NOMO-1 treated with DMSO at 0.1 percent for 48 hours (cell line): Measurements from ENCODE around the gene TCEANC2.
A peak's percentile ranks its signal among the peaks of the same experiment; 100 is the strongest.

ENCODE experiments used
- DNase-seq: peaks from one replicate; lab custom pipeline; 2025; ENCODE audit not compliant: unreplicated experiment; lab: John Stamatoyannopoulos, UW

TCEANC2 gene

GRCh38 chr1:54112705-54113368 lies 59.4 kb downstream of the TCEANC2 start:
- DNase-seq = no peak

DNA sequence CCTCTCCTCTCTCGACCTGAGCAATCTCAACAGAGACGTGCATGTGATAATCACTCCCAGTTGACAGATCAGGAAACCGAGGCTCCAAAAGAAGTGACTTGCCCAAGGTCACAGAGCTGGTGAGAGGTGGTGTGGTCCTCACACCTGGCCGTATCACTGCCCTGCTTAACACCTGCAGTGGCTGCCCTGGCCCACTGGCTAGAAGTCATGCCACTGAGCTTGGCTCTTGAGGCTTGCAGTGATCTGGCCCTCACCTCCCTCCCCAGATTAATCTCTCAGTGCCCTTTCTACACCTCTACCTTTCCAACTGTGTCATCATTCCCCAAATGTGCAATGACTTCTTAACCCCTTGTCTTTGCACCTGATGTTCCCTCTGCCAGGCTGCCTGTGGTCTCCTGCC lies 60.6 kb downstream of the TCEANC2 start:
- no peak for DNase-seq

DNA sequence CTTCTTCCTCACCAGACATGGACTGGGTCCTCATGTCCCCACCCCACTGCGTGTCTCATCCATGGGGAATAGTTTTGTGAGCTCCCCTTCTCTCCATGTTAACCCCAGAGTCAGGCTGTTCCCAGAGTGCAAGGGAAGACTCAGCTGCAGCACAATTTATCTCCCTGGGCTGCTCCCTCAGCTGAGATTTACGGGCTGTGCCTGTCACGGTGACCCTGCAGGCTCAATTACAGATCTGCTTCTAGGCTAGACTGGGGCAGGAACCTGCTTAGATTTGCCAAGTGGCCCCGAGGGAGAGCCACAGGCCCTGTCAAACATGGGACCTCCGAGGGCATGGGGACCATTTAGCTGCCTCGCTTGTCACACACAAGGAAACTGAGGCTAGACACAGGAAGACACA lies 61.5 kb downstream of the TCEANC2 start:
- DNase-seq = no peak

- DNase-seq = no peak
These were observed 62.1 kb downstream of the TCEANC2 start for GRCh38 chr1:54115520-54115919.

DNA sequence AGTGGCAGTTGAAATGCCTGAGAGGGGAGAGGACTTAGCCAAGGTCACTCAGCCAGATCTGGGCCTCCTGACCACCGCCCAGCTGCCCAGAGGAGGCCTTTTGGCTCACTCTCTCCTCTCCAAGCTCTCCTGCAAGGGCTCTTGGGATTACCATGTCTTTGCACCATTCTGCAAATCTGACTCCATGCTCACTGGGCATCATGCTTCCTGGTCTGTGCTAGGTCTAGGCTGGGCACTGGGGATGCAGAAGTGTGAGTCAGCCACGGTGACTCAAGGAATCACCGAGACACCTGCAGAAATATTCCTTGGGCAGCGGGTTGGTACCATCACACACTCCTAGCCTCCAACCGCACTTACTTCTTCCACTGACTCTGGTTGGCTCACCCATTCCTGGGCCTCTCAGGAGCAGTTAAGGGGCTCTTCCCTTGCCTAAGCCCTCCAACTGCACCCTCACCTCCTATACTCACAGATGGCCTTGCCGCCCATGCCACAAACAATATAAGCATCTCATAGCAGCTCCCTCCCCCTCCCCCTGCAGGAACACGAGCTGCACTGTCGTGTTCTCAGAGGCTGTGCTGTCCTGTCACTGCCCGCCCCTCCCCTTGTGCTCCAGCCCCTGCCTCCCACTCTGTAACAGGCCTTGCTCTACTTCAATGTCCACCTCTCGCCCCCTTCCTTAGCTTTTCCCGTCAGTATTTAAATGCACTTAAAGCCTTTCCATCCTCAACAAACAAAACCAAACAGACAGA lies 64.6 kb downstream of the TCEANC2 start:
- DNase-seq = no peak

DNA sequence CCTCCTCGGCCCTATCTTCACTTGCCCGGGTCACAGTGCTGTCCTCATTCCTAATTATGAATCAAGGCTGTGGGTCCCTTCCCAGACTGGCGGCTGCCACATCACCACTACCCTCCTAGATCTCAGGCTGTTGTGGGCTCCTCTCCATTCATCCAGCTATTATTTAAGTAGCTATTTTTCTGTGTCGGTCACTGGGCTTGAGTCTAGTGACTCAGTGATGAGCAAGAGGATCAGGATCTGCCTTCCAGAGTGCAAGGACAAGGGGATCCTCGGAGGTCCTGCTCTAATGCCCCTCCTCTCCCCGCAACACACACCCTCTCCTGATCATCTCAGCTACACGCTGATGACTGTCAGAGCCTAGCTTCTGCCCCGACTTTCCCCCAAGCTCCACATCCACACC lies 65.3 kb downstream of the TCEANC2 start:
- no peak for DNase-seq

DNA sequence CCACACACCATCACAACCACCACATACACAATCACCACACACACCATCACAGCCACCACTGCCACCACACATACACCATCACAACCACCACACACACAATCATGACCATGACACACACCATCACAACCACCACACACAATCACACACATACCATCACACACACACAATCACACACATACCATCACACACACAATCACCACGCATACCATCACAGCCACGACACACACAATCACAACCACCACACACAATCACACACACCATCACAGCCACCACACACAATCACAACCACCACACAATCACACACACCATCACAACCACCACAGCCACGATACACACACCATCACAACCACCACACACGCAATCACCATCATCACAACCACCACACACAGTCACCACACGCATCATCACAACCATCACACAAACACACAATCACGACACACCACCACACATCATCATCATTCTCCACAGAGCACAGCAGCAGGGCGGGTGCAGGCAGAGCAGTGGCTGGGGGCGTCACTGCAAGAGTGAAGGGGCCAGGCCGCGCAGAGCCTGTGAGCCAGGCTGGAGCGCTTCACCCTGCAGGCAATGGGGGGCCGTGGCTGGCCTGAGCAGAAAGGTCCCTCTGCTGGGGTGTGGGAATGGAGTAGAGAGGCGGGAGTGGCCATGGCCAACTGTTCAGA lies 66.8 kb downstream of the TCEANC2 start:
- no peak for DNase-seq

- DNase-seq = no peak
These were observed 67.5 kb downstream of the TCEANC2 start for GRCh38 chr1:54120698-54121481.

DNA sequence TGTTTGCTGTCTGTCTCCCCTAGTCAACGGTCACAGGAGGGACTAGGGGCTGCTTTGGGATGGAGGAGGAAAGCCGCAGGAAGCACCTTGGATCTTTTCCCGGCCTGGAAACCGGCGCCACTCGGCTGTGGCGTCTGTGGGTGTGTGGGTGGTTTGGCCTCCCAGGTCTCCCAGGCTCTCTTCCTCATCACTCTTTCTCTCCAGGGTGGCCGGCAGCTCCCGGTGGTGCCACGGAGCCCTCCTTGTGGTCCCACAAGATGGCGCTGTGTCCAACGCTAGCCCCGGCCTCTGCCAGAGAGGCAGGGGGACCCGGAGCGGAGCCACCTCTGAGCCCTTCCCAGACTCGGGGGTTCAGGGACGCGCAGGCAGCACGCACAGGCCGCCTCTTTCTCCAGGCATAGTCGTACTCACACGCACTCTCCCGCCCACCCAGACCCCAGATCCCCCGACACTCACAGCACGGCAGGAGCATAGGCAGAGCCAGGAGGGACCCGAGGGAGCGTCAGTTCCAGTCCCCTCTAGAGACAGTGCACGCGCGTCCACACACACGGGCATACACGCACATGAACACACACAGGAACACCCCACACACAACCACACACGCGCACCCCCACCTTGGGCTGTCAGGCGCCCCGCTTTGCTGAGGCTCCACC lies 68.2 kb downstream of the TCEANC2 start:
- DNase-seq = peak; percentile 28

DNA sequence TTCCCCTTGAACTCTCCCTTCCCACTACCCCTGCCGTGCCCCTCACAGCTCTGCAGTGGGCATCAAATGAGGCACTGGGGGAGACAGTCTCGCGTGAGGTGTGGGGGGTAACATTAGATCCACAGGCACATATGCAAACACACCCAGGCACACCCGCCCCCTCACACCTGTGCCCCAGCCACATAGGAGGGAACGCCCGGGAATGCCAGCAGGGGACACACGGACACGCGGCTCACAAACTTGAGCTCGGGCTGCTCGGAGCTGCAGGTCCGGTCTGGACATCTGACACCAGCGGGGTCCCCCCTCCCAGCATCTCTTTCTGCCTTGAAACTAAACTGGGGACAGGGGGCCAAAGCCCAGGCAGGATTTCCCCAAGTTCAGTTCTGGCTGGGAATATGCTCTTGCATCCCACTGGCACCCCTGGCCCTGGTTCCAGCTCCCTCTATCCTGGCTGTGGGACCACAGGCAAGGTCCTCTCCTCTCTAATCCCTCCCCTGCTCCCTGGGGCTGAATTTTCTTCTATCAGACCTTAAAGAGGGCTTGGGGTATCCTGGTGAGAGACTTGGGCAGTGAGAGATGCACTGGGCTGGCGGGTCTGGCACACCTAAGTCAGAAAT lies 68.8 kb downstream of the TCEANC2 start:
- no peak for DNase-seq

DNA sequence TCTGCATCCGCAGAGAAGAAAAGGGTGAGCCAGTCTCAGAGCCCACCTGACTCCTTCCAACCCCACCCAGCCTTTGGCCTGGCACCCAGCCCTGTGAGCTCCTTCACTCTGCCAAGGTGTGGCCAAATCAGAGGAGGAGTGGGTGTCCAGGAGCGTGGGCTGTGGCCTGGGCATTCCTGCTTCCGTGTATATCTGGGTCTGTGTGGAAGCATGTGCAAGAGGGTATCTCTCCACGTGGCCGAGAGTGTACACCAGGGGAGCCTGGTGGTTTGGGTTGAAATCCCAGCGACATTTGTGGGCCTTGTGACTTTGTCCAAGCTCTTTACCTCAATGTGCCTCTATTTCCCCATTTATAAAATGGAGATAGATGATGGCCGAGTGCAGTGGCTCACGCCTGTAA lies 69.6 kb downstream of the TCEANC2 start:
- no peak for DNase-seq

DNA sequence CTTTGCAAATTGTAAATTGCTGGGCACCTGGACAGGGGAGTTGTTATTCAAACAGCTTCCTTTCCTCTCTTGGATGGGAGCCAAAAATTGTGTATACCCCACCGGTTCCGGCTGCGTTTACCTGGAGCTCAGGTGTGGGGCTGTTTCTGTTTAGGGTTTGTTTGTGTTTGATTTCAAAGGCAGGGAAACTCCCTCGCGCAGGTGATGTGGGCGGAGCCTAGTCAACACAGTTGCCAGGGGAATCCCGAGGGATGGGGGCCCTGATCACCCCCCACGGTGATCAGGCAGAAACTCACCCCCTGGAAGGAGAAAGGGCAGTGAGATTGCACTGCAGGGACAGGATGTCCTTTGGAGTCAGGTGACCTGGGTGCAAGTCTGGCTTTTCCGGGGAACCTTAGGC lies 71.1 kb downstream of the TCEANC2 start:
- no peak for DNase-seq

GRCh38 chr1:54124906-54125305 lies 71.5 kb downstream of the TCEANC2 start:
- no peak for DNase-seq

DNA sequence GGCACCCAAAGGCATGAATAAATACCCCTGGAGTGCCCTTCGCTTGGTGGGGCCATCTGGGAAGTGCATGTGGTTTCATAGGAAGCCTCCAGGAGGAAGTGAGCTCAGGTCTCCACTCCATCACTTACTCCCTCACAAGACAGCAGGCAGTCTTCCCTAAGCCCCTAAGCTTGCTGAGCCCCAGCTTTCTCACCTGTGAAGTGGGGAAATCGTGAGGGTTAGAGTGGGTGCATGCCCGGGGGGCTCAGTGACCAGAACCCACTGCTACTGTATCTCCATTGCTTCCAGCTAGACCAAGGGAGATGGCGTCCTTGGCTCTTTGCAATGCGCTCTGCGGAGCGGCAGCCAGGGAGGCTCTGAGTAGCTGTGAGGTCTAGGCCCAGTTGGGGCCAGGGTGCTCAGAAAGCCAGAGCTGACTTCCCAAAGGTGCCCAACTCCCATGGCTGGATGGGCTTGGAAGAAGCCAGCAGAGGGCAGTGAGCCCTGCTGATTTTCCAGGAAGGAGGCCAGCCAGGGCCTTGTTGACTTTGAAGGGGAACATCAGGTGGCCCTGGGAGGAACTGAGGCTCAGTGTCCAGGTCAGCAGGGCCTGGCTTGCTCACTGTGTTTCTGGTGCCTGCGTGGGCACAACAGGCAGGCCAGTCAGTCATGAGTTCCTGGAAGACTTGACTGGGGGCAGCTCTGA lies 72.1 kb downstream of the TCEANC2 start:
- no peak for DNase-seq

DNA sequence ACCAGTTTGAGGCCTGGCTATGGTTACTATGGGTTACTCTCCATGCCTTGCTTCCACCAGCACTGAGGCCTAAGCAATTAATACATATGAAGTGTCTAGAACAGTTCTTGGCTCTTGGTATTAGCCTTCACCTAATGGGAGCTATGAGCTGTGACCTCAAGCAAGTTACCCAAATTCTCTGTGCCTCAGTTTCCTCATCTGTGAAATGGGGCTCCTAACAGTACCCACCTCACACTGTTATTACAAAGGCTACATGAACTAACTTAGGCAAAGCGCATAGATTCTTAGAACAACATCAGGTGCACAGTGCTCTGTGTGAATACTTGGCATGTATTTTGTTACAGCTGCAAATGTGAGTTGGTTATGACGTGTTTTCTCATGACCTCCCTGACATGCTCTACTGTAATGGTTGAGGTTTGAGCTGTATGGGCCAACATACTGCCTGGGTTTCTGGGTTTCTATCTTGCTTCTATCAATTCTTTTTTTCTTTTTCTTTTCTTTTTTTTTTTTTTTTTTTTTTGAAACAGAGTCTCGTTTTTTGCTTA lies 72.9 kb downstream of the TCEANC2 start:
- no peak for DNase-seq

- no peak for DNase-seq
These were observed 74.3 kb downstream of the TCEANC2 start for GRCh38 chr1:54127594-54128300.

DNA sequence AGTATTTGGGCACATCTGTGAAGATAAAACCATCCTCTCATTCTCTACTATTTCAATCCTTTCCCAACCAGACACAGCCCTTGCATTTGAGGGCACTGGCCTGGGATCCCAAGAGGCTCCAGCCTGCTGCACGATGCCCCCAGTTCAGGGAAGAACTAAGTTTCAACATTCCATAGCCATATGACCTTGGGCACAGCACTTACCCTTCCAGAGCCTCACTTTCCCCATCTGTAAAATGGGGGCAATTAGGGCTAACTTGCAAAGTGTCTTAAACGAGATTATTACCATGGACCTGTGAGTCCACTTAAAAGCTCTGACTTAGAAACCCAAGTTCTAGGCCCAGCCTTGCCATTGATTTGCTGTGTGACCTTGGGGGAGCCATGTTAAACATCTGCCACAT lies 76.5 kb downstream of the TCEANC2 start:
- DNase-seq = no peak

DNA sequence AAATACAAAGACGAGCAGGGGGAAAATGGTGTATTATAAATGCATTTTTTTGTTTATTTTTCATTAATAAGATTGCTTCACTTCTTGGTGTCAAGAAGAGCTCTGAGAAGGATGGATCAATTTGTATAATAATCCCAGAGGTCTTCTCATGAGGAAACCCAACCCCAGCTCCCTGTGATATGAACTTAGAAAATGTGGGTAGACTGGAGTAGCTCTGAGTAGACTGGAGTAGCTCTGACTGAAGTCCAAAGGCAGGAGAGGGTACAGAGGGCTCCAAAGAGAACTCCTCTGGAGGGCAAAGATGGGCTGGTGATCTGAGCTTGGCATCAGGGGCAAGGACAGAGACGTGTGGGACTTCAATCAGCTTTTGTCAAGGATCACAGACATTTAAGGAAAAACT lies 78.0 kb downstream of the TCEANC2 start:
- no peak for DNase-seq

DNA sequence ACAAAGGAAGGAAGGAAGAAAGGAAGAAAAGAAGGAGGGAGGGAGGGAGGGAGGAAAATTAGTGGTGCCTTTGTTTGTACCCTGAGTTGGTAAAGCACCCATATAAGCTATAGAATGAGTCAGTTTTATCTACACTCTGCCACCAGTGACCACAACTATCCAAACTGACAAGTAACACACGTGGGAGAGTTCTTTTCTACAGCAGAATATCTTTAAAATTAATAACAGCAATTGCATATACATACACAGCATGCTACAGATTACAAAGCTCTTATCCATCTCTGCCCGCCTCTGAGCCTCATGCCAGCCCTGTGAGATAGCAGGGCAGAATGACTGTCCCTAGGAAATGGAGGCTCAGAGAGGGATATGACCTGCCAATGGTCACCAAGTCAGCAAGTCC lies 79.1 kb downstream of the TCEANC2 start:
- DNase-seq = no peak
